ENCODE measurements around the gene TOP2B. TPM values are rescaled to one million over a fixed set of nuclear protein-coding genes. Genes with fewer than 3 reads are reported as not detected.
A peak's percentile ranks its signal among the peaks of the same experiment; 100 is the strongest.

Gene TOP2B
- total and polyA plus RNA-seq, 9 of the 15 experiments (the other 6 are each of a cell fraction or from before 2014, with no cell fraction given): 45.3 to 186 (median 134) TPM

DNA sequence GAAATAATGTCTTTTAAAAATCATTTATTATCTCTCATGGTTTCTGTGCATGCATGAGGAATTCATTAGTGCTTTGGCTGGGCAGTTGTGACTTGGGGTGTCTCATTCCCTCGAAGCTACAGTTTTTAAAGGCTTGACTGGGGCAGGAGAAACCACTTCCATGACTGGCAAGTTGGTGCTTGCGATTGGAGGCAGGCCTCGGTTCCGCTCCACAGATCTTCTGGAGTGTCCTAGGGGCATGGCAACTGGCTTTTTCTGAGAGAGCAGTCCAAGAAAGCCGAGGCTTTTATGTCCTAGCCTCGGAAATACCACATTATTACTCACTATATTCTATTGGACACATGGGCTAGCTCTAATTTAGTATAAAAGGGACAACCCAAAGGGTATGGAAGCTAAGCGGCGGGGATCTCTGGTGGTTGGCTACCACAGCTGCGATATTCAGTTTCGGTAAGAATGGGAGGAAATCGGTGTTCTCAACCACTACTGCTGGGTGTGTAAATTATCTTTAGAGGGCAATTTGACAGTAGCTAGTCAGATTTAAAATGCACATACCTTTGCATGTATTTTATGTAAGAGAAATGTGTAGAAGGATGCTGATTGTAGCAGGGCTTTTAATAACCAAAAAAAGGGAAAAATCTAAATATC lies 48.8 kb upstream of the TOP2B start (continued):
- TF ChIP-seq, protein P1, sequence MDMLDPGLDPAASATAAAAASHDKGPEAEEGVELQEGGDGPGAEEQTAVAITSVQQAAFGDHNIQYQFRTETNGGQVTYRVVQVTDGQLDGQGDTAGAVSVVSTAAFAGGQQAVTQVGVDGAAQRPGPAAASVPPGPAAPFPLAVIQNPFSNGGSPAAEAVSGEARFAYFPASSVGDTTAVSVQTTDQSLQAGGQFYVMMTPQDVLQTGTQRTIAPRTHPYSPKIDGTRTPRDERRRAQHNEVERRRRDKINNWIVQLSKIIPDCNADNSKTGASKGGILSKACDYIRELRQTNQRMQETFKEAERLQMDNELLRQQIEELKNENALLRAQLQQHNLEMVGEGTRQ (CRISPR knock-in tag; IDR thresholded peaks at IDR 0.05): no peak
- TF ChIP-seq CCNT2 (IDR thresholded peaks at IDR 0.05; ENCODE audit: borderline replicate concordance, extremely low read depth, insufficient read length, low read depth, low read length): no peak
- no peak for TF ChIP-seq SRSF9 (IDR thresholded peaks at IDR 0.05; ENCODE audit: borderline replicate concordance, low read depth, low read length)
- TF ChIP-seq SAFB2 (IDR thresholded peaks at IDR 0.05; ENCODE audit: borderline replicate concordance, low read depth, low read length, severe bottlenecking): no peak
- no peak for TF ChIP-seq CREM (IDR thresholded peaks at IDR 0.05; ENCODE audit: low read depth)

DNA sequence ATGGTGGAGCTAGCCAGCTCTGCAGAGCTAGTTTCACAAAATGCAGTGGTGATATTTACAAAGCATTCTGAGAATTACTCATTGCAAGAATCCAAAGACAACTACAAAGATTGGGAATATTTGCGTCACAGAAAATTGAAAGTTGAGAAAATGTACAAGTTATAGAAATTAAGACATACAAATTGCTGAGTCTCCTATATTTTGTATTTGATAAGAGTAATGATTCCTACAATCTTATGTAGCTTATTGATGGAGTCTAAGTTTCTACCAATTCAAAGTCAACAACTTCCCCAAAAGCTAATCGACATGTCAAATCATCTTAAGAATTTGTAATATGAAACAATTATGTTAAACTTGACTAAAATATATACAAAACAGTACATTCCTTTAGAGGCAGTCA lies 46.4 kb upstream of the TOP2B start:
- Histone ChIP-seq H3K9me1 (ENCODE audit: control insufficient read depth, insufficient read depth, low read length) (no peaks in the 10 kb centered on the region), H3K4me2 (ENCODE audit: insufficient read depth, low read length) (no peak overlapping the region), H3K79me2 (ENCODE audit: control insufficient read depth, insufficient read depth, low read length) (no peaks in the 10 kb centered on the region), H3K9me3 (replicated peaks; ENCODE audit: control insufficient read depth, insufficient read depth, low read depth, low read length) (no peaks in the 10 kb centered on the region), H2AFZ (ENCODE audit: low read depth, low read length) (no peak overlapping the region), H3K9ac (ENCODE audit: insufficient read depth in 1 of 2, low read depth in 2 of 2, low read length in 2 of 2) (no peak overlapping the region), H3K36me3 (ENCODE audit: control insufficient read depth, insufficient read depth, low read length) (no peaks in the 10 kb centered on the region), H3K27ac (ENCODE audit: extremely low read depth, low read depth, low read length) (no peak overlapping the region), H3K27me3 (ENCODE audit: control insufficient read depth in 2 of 2, insufficient read depth in 2 of 2, low read length in 2 of 2) (peaks cover 0 to 5% of the 10 kb centered on the region in 2 experiments; a peak in 2 of 5 replicates), H4K20me1 (replicated peaks; ENCODE audit: control insufficient read depth, insufficient read depth, low read length) (no peaks in the 10 kb centered on the region), H3K4me1 (replicated peaks in 1 of 2; ENCODE audit: control insufficient read depth in 2 of 2, insufficient read depth in 2 of 2, low read length in 2 of 2) (no peaks in the 10 kb centered on the region), H3K4me3 (no peak overlapping the region)
- FAIRE-seq: no peak
- in situ Hi-C loops (cut with MboI): no loop called here
- intact Hi-C loops (cut with micrococcal nuclease): no loop called here
- 39% methylated on average over 2 of the region's 2 CpGs for WGBS (ENCODE audit: insufficient coverage, low coverage, missing lambda C conversion rate)
- ChIA-PET CTCF (ENCODE audit: low intra/inter-chr PET ratio) (no interaction called here), POLR2A (interaction anchor here (1.1 kb wide), 1 partner anchor 144 kb away, joined by 3 read pairs; no protein-coding TSS in a partner anchor)
- no TSS peak for BruUV-seq (replicated peaks)
- DNase-seq (ENCODE audit: extremely low read depth in 1 of 4, low spot score in 3 of 4): no peak
- ATAC-seq: no peak
- TF ChIP-seq ZNF316 (IDR thresholded peaks at IDR 0.05) (peak; percentile 81), C11orf30 (IDR thresholded peaks at IDR 0.05; ENCODE audit: low read depth) (peak; percentile 67), TCF7 (IDR thresholded peaks at IDR 0.05; ENCODE audit: borderline replicate concordance) (no peak), GABPB2 (CRISPR knock-in tag; conservative IDR thresholded peaks at IDR 0.05) (no peak), TRIM28 (IDR thresholded peaks at IDR 0.05) (no peak)
- TF ChIP-seq, protein P2, sequence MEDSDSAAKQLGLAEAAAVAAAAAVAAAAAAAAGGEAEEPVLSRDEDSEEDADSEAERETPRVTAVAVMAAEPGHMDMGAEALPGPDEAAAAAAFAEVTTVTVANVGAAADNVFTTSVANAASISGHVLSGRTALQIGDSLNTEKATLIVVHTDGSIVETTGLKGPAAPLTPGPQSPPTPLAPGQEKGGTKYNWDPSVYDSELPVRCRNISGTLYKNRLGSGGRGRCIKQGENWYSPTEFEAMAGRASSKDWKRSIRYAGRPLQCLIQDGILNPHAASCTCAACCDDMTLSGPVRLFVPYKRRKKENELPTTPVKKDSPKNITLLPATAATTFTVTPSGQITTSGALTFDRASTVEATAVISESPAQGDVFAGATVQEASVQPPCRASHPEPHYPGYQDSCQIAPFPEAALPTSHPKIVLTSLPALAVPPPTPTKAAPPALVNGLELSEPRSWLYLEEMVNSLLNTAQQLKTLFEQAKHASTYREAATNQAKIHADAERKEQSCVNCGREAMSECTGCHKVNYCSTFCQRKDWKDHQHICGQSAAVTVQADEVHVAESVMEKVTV (CRISPR knock-in tag; IDR thresholded peaks at IDR 0.05): no peak
- TF ChIP-seq, protein P3, sequence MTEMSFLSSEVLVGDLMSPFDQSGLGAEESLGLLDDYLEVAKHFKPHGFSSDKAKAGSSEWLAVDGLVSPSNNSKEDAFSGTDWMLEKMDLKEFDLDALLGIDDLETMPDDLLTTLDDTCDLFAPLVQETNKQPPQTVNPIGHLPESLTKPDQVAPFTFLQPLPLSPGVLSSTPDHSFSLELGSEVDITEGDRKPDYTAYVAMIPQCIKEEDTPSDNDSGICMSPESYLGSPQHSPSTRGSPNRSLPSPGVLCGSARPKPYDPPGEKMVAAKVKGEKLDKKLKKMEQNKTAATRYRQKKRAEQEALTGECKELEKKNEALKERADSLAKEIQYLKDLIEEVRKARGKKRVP (CRISPR knock-in tag; IDR thresholded peaks at IDR 0.05): no peak
- TF ChIP-seq, protein P4, sequence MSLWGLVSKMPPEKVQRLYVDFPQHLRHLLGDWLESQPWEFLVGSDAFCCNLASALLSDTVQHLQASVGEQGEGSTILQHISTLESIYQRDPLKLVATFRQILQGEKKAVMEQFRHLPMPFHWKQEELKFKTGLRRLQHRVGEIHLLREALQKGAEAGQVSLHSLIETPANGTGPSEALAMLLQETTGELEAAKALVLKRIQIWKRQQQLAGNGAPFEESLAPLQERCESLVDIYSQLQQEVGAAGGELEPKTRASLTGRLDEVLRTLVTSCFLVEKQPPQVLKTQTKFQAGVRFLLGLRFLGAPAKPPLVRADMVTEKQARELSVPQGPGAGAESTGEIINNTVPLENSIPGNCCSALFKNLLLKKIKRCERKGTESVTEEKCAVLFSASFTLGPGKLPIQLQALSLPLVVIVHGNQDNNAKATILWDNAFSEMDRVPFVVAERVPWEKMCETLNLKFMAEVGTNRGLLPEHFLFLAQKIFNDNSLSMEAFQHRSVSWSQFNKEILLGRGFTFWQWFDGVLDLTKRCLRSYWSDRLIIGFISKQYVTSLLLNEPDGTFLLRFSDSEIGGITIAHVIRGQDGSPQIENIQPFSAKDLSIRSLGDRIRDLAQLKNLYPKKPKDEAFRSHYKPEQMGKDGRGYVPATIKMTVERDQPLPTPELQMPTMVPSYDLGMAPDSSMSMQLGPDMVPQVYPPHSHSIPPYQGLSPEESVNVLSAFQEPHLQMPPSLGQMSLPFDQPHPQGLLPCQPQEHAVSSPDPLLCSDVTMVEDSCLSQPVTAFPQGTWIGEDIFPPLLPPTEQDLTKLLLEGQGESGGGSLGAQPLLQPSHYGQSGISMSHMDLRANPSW (CRISPR knock-in tag; IDR thresholded peaks at IDR 0.05): no peak
